Liver (tissue), 9 donors: ENCODE measurements around the gene UROC1. TPM values are rescaled to one million over a fixed set of nuclear protein-coding genes. Genes with fewer than 3 reads are reported as not detected.

Experiments used
- DNase-seq: peaks from one replicate; pipeline ENCODE4 v3.0.0-alpha.2; 2017; ENCODE audit warnings: low spot score
- H3K27ac ChIP-seq, 2 donors: one replicate each; pipeline ENCODE4 v1.7.0; 2013; ENCODE audit warnings: inconsistent platforms in 2 of 2, low read length in 2 of 2, control low read depth in 1 of 2, low read depth in 1 of 2, mild to moderate bottlenecking in 1 of 2
- H3K27me3 ChIP-seq, 4 donors: one replicate each; pipeline versions ENCODE4 v1.6.1 to v1.7.0; 2013; ENCODE audit warnings: low read length in 3 of 4, inconsistent platforms in 1 of 4, mild to moderate bottlenecking in 1 of 4, moderate library complexity in 1 of 4; ENCODE audit not compliant: control insufficient read depth in 4 of 4, insufficient read depth in 4 of 4
- H3K36me3 ChIP-seq, 4 donors: one replicate each; pipeline versions ENCODE4 v1.6.1 to v1.7.0; 2013; ENCODE audit warnings: low read length in 3 of 4, mild to moderate bottlenecking in 3 of 4, low read depth in 1 of 4, moderate library complexity in 1 of 4; ENCODE audit not compliant: control insufficient read depth in 4 of 4, insufficient read depth in 3 of 4
- H3K4me1 ChIP-seq, 4 donors: one replicate each; pipeline versions ENCODE4 v1.6.1 to v1.7.0; 2013; ENCODE audit warnings: low read length in 3 of 4, mild to moderate bottlenecking in 3 of 4, moderate library complexity in 1 of 4; ENCODE audit not compliant: control insufficient read depth in 4 of 4, insufficient read depth in 4 of 4
- H3K4me3 ChIP-seq, 3 donors: one replicate each; pipeline versions ENCODE4 v1.6.1 to v1.7.0; 2013; ENCODE audit warnings: low read length in 3 of 3, control low read depth in 1 of 3, low read depth in 1 of 3, mild to moderate bottlenecking in 1 of 3
- H3K9ac ChIP-seq, 2 donors: one replicate each; pipeline ENCODE4 v1.7.0; 2013; ENCODE audit warnings: low read length in 2 of 2, mild to moderate bottlenecking in 2 of 2, moderate library complexity in 2 of 2, control low read depth in 1 of 2, low read depth in 1 of 2
- H3K9me3 ChIP-seq, 4 donors: one replicate each; pipeline versions ENCODE4 v1.6.1 to v1.7.0; 2013; ENCODE audit warnings: low read length in 3 of 4; ENCODE audit not compliant: control insufficient read depth in 4 of 4
- ATF3 ChIP-seq: IDR thresholded peaks from 2 replicates; pipeline ENCODE4 v1.6.1; 2016; ENCODE audit warnings: antibody characterized with exemption
- EGR1 ChIP-seq, 2 donors: IDR thresholded peaks; 2 replicates each; pipeline ENCODE4 v1.6.1; 2016 to 2018; ENCODE audit warnings: antibody characterized with exemption in 2 of 2, low read depth in 2 of 2
- FOXA1 ChIP-seq: IDR thresholded peaks from 2 replicates; pipeline ENCODE4 v1.6.1; 2016; ENCODE audit warnings: antibody characterized with exemption
- FOXA2 ChIP-seq: IDR thresholded peaks from 2 replicates; pipeline ENCODE4 v1.6.1; 2016; ENCODE audit warnings: antibody characterized with exemption
- GABPA ChIP-seq, 2 donors: IDR thresholded peaks in 1 of 2; conservative IDR thresholded peaks in 1 of 2; 2 replicates each; pipeline ENCODE4 v1.6.1; 2016; ENCODE audit warnings: antibody characterized with exemption in 2 of 2, mild to moderate bottlenecking in 1 of 2, moderate library complexity in 1 of 2
- HNF4A ChIP-seq, 2 donors: conservative IDR thresholded peaks; 2 replicates each; pipeline ENCODE4 v1.6.1; 2016; ENCODE audit warnings: antibody characterized with exemption in 2 of 2, mild to moderate bottlenecking in 2 of 2
- HNF4G ChIP-seq: IDR thresholded peaks from 2 replicates; pipeline ENCODE4 v1.6.1; 2016; ENCODE audit warnings: antibody characterized with exemption
- JUND ChIP-seq, 2 donors: IDR thresholded peaks; 2 replicates each; pipeline ENCODE4 v1.6.1; 2016; ENCODE audit warnings: antibody characterized with exemption in 2 of 2
- MAX ChIP-seq: IDR thresholded peaks from 2 replicates; pipeline ENCODE4 v1.6.1; 2016; ENCODE audit warnings: antibody characterized with exemption
- NR2F2 ChIP-seq: IDR thresholded peaks from 2 replicates; pipeline ENCODE4 v1.6.1; 2016; ENCODE audit warnings: antibody characterized with exemption
- RAD21 ChIP-seq, 2 donors: IDR thresholded peaks; 2 replicates each; pipeline ENCODE4 v1.6.1; 2016; ENCODE audit warnings: antibody characterized with exemption in 2 of 2, mild to moderate bottlenecking in 2 of 2
- RXRA ChIP-seq, 2 donors: IDR thresholded peaks; 2 replicates each; pipeline ENCODE4 v1.6.1; 2017 to 2018; ENCODE audit warnings: antibody characterized with exemption in 2 of 2, mild to moderate bottlenecking in 1 of 2
- SP1 ChIP-seq: IDR thresholded peaks from 2 replicates; pipeline ENCODE4 v1.6.1; 2018; ENCODE audit warnings: antibody characterized with exemption, mild to moderate bottlenecking
- TAF1 ChIP-seq: conservative IDR thresholded peaks from 2 replicates; pipeline ENCODE4 v1.6.1; 2016; ENCODE audit warnings: antibody characterized with exemption, mild to moderate bottlenecking
- YY1 ChIP-seq: IDR thresholded peaks from 2 replicates; pipeline ENCODE4 v1.6.1; 2016; ENCODE audit warnings: antibody characterized with exemption, mild to moderate bottlenecking
- ZBTB33 ChIP-seq: IDR thresholded peaks from 2 replicates; pipeline ENCODE4 v1.6.1; 2016; ENCODE audit warnings: antibody characterized with exemption
- WGBS: extraction: QIAGEN DNeasy Blood & Tissue Kit; methylation state at CpG from one replicate; pipeline ENCODE4 v1.1.7; 2013; 5-methylcytosine and 5-hydroxymethylcytosine counted together
- polyA plus RNA-seq, 2 donors: library from polyadenylated mRNA; stranded (reverse) in 1 of 2; unstranded in 1 of 2; fragments of 200-250 nt in 1 of 2; fragments of >200 nt in 1 of 2; fragmentation: Nextera tagmentation in 1 of 2; extraction: Ambion mirVana in 1 of 2; gene quantifications; one replicate each; pipeline versions ENCODE4 v1.2.1 to v1.2.3, GENCODE V29; 2013 to 2015
- total RNA-seq, 2 donors: library from RNA; depleted of rRNA; stranded (reverse); fragments of >200 nt; gene quantifications; one replicate each; pipeline ENCODE4 v1.2.3, GENCODE V29; 2014
- TF ChIP-seq, protein P1 (sequence below): fragments of 150-350 bp; IDR thresholded peaks from 2 replicates; pipeline ENCODE4 v1.5.1; 2017; ENCODE audit warnings: improper control_type of control experiment, low read depth, low read length; ENCODE audit not compliant: missing input control
- TF ChIP-seq, protein P2 (sequence below): IDR thresholded peaks from 2 replicates; pipeline ENCODE4 v1.6.1; 2016; ENCODE audit warnings: antibody characterized with exemption, mild to moderate bottlenecking
- donor health status: healthy.
- donor health status: healthy.
- donor health status: healthy.
- donor health status: healthy.
- donor health status: healthy.

The UROC1 gene
- total and polyA plus RNA-seq, 4 donors = 5.9 to 28.4 (median 18.2) TPM

DNA sequence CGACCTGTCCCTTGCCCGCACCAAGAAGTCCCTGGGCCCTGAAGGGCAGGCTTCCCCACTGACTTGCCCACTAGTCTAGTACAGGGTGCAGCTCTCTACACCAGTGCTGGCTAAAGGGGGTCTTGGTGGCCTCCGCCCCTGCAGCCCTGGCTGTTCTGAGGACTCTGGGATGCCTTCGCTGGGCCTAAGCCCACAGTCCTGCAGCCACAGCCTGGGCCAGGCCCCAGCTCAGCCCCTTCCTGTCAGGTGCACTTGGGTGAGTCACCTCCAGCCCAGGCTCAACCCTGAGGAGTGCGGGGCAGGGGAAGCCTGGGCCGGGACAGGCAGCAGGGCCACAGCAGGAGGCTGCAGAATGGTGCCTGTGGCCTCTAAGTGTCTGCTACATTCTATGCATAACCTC is 40.2 kb upstream of the UROC1 start:
- no peaks in the 10 kb centered on the region for H3K4me1 ChIP-seq
- TF ChIP-seq HNF4G (no peak), FOXA1 (no peak), MAX (no peak), YY1 (no peak), SP1 (no peak), GABPA (IDR thresholded peaks at IDR 0.05 in 1 of 2, conservative IDR thresholded peaks at IDR 0.05 in 1 of 2) (no peak), NR2F2 (no peak), EGR1 (IDR thresholded peaks at IDR 0.05; ENCODE audit: low read depth in 2 of 2) (no peak), RAD21 (IDR thresholded peaks at IDR 0.05) (no peak), ATF3 (no peak), HNF4A (conservative IDR thresholded peaks at IDR 0.05) (no peak), ZBTB33 (no peak), JUND (IDR thresholded peaks at IDR 0.05) (no peak)
- TF ChIP-seq, protein P1, sequence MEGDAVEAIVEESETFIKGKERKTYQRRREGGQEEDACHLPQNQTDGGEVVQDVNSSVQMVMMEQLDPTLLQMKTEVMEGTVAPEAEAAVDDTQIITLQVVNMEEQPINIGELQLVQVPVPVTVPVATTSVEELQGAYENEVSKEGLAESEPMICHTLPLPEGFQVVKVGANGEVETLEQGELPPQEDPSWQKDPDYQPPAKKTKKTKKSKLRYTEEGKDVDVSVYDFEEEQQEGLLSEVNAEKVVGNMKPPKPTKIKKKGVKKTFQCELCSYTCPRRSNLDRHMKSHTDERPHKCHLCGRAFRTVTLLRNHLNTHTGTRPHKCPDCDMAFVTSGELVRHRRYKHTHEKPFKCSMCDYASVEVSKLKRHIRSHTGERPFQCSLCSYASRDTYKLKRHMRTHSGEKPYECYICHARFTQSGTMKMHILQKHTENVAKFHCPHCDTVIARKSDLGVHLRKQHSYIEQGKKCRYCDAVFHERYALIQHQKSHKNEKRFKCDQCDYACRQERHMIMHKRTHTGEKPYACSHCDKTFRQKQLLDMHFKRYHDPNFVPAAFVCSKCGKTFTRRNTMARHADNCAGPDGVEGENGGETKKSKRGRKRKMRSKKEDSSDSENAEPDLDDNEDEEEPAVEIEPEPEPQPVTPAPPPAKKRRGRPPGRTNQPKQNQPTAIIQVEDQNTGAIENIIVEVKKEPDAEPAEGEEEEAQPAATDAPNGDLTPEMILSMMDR = no peak
- H3K27me3 ChIP-seq = no peaks in the 10 kb centered on the region
- DNase-seq = no peak
- H3K36me3 ChIP-seq = no peaks in the 10 kb centered on the region
- H3K9ac ChIP-seq = no peak overlapping the region
- no peaks in the 10 kb centered on the region for H3K9me3 ChIP-seq
- H3K4me3 ChIP-seq = no peak overlapping the region
- WGBS = 85% methylated on average over 6 of the region's 6 CpGs
- no peak overlapping the region for H3K27ac ChIP-seq

- Histone ChIP-seq H3K4me1 (no peaks in the 10 kb centered on the region), H3K27ac (no peak overlapping the region), H3K27me3 (no peaks in the 10 kb centered on the region), H3K9ac (no peak overlapping the region), H3K36me3 (no peaks in the 10 kb centered on the region), H3K4me3 (no peak overlapping the region), H3K9me3 (no peaks in the 10 kb centered on the region)
- DNase-seq = no peak
- TF ChIP-seq FOXA2 (no peak), RXRA (IDR thresholded peaks at IDR 0.05) (no peak), HNF4A (conservative IDR thresholded peaks at IDR 0.05) (no peak), RAD21 (IDR thresholded peaks at IDR 0.05) (no peak), JUND (IDR thresholded peaks at IDR 0.05) (no peak), TAF1 (no peak), ATF3 (no peak), FOXA1 (no peak), MAX (no peak), ZBTB33 (no peak)
- TF ChIP-seq, protein P2, sequence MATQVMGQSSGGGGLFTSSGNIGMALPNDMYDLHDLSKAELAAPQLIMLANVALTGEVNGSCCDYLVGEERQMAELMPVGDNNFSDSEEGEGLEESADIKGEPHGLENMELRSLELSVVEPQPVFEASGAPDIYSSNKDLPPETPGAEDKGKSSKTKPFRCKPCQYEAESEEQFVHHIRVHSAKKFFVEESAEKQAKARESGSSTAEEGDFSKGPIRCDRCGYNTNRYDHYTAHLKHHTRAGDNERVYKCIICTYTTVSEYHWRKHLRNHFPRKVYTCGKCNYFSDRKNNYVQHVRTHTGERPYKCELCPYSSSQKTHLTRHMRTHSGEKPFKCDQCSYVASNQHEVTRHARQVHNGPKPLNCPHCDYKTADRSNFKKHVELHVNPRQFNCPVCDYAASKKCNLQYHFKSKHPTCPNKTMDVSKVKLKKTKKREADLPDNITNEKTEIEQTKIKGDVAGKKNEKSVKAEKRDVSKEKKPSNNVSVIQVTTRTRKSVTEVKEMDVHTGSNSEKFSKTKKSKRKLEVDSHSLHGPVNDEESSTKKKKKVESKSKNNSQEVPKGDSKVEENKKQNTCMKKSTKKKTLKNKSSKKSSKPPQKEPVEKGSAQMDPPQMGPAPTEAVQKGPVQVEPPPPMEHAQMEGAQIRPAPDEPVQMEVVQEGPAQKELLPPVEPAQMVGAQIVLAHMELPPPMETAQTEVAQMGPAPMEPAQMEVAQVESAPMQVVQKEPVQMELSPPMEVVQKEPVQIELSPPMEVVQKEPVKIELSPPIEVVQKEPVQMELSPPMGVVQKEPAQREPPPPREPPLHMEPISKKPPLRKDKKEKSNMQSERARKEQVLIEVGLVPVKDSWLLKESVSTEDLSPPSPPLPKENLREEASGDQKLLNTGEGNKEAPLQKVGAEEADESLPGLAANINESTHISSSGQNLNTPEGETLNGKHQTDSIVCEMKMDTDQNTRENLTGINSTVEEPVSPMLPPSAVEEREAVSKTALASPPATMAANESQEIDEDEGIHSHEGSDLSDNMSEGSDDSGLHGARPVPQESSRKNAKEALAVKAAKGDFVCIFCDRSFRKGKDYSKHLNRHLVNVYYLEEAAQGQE = no peak
- WGBS = 97% methylated on average over 11 of the region's 11 CpGs
Measured at GRCh38 chr3:126557415-126557745, 39.8 kb upstream of the UROC1 start.
